Testis (tissue), 2 donors: Measurements from ENCODE around the gene BDKRB2.

Source experiments
- POLR2A ChIP-seq: fragments of 450-650 bp; IDR thresholded peaks from one replicate; pipeline ENCODE4 v1.6.1; 2017; ENCODE audit warnings: antibody characterized with exemption, mild to moderate bottlenecking, moderate library complexity
- TF ChIP-seq, protein P1 (sequence below), 3 experiments: fragments of 450-650 bp in 2 of 3; fragments of 200-600 bp in 1 of 3; sonication (generic) in 1 of 3; IDR thresholded peaks; one replicate each; pipeline ENCODE4 v1.5.1; 2016 to 2019; ENCODE audit warnings: antibody characterized with exemption in 3 of 3, mild to moderate bottlenecking in 2 of 3, moderate library complexity in 1 of 3

GRCh38 chr14:96235426-96235825, 30.8 kb downstream of the BDKRB2 start:
- TF ChIP-seq POLR2A: no peak
- TF ChIP-seq, protein P1, sequence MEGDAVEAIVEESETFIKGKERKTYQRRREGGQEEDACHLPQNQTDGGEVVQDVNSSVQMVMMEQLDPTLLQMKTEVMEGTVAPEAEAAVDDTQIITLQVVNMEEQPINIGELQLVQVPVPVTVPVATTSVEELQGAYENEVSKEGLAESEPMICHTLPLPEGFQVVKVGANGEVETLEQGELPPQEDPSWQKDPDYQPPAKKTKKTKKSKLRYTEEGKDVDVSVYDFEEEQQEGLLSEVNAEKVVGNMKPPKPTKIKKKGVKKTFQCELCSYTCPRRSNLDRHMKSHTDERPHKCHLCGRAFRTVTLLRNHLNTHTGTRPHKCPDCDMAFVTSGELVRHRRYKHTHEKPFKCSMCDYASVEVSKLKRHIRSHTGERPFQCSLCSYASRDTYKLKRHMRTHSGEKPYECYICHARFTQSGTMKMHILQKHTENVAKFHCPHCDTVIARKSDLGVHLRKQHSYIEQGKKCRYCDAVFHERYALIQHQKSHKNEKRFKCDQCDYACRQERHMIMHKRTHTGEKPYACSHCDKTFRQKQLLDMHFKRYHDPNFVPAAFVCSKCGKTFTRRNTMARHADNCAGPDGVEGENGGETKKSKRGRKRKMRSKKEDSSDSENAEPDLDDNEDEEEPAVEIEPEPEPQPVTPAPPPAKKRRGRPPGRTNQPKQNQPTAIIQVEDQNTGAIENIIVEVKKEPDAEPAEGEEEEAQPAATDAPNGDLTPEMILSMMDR (IDR thresholded peaks at IDR 0.05): no peak
